Tibial artery (tissue), 4 donors: Measurements from ENCODE around the gene DHRS2.
"Not testable (repeated sequence)": the region's sequence is repeated elsewhere in the genome, so short reads cannot be mapped to it uniquely, and the experiment has no call there.

Experiments used
- DNase-seq, 2 donors: peaks; one replicate each; pipeline ENCODE4 v3.0.0-alpha.2; 2019
- H3K27ac ChIP-seq, 2 donors: fragments of 200-600 bp; sonication (generic) in 1 of 2; 1 replicate in 1 of 2; 2 replicates in 1 of 2; pipeline ENCODE4 v1.5.1; 2018 to 2019; ENCODE audit warnings: mild to moderate bottlenecking in 1 of 2
- H3K27me3 ChIP-seq, 2 donors: fragments of 200-600 bp; sonication (generic) in 1 of 2; one replicate each; pipeline versions ENCODE4 v1.5.1 to v1.6.0; 2016 to 2019
- H3K36me3 ChIP-seq, 3 donors: fragments of 200-600 bp; sonication (generic) in 2 of 3; one replicate each; pipeline ENCODE4 v1.5.1; 2016 to 2019; ENCODE audit warnings: mild to moderate bottlenecking in 2 of 3
- H3K4me1 ChIP-seq, 4 donors: fragments of 200-600 bp; sonication (generic) in 2 of 4; 1 replicate in 3 of 4; 2 replicates in 1 of 4; pipeline ENCODE4 v1.5.1; 2016 to 2019
- H3K4me3 ChIP-seq, 2 donors: fragments of 200-600 bp; sonication (generic) in 1 of 2; 1 replicate in 1 of 2; 2 replicates in 1 of 2; pipeline ENCODE4 v1.5.1; 2018 to 2019; ENCODE audit warnings: mild to moderate bottlenecking in 2 of 2
- H3K9me3 ChIP-seq, 3 donors: fragments of 200-600 bp; sonication (generic) in 1 of 3; one replicate each; pipeline ENCODE4 v1.5.1; 2016 to 2019
- intact Hi-C: fragments of 100-400 bp; cut with DNase I; formaldehyde crosslinking; loops from one replicate; pipeline ENCODE4 v1.15.0; 2023; ENCODE audit warnings: low total_unique reads
- TF ChIP-seq, protein P1 (sequence below), 2 experiments: fragments of 200-600 bp in 1 of 2; fragments of 450-650 bp in 1 of 2; IDR thresholded peaks; one replicate each; pipeline ENCODE4 v1.5.1; 2017 to 2019; ENCODE audit warnings: antibody characterized with exemption in 2 of 2, mild to moderate bottlenecking in 1 of 2, moderate library complexity in 1 of 2

The DHRS2 gene, protein sequence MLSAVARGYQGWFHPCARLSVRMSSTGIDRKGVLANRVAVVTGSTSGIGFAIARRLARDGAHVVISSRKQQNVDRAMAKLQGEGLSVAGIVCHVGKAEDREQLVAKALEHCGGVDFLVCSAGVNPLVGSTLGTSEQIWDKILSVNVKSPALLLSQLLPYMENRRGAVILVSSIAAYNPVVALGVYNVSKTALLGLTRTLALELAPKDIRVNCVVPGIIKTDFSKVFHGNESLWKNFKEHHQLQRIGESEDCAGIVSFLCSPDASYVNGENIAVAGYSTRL

DNA sequence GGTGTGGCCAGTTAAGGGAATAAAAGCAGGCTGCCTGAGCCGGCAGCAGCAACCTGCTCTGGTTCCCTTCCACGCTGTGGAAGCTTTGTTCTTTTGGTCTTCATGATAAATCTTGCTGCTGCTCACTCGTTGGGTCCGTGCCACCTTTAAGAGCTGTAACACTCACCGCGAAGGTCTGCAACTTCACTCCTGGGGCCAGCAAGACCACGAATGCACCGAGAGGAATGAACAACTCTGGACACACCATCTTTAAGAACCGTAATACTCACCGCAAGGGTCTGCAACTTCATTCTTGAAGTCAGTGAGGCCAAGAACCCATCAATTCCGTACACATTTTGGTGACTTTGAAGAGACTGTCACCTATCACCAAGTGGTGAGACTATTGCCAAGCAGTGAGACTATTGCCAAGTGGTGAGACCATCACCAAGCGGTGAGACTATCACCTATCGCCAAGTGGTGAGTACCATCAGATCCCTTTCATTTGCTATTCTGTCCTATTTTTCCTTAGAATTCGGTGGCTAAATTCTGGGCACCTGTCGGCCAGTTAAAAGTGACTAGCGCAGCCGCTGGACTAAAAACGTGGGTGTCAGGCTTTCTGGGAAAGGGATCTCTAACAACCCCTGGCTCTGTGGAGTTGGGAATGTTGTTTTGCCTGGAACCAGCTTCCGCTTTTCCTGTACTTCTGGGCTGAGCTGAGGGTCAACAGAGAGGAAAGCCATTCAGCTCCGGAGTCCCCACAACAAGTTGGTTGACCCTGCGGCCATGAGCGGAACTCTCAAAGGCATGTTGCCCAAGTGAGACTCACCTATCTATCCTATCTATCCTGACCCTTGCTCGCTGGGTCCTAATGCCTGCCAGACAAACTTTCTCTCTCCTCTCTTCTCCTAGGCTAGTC lies at the start of gene DHRS2:
Gene DHRS2 (plus strand): TSS at position 48 of the 895 bp plus-strand sequence. CDS start 2,501 bp downstream, outside the sequence.
- Histone ChIP-seq H3K4me3 (no peak within 1 kb of the TSS), H3K9me3 (no peaks in the 10 kb centered on the region), H3K36me3 (no peaks in the 10 kb centered on the region), H3K27ac (no peak within 1 kb of the TSS), H3K4me1 (peaks cover 0 to 9% (median 0%) of the 10 kb centered on the region in 4 donors), H3K27me3 (no peaks in the 10 kb centered on the region)
- no peak for DNase-seq
- intact Hi-C loops: no loop called here
- TF ChIP-seq, protein P1, sequence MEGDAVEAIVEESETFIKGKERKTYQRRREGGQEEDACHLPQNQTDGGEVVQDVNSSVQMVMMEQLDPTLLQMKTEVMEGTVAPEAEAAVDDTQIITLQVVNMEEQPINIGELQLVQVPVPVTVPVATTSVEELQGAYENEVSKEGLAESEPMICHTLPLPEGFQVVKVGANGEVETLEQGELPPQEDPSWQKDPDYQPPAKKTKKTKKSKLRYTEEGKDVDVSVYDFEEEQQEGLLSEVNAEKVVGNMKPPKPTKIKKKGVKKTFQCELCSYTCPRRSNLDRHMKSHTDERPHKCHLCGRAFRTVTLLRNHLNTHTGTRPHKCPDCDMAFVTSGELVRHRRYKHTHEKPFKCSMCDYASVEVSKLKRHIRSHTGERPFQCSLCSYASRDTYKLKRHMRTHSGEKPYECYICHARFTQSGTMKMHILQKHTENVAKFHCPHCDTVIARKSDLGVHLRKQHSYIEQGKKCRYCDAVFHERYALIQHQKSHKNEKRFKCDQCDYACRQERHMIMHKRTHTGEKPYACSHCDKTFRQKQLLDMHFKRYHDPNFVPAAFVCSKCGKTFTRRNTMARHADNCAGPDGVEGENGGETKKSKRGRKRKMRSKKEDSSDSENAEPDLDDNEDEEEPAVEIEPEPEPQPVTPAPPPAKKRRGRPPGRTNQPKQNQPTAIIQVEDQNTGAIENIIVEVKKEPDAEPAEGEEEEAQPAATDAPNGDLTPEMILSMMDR (IDR thresholded peaks at IDR 0.05): no peak

DNA sequence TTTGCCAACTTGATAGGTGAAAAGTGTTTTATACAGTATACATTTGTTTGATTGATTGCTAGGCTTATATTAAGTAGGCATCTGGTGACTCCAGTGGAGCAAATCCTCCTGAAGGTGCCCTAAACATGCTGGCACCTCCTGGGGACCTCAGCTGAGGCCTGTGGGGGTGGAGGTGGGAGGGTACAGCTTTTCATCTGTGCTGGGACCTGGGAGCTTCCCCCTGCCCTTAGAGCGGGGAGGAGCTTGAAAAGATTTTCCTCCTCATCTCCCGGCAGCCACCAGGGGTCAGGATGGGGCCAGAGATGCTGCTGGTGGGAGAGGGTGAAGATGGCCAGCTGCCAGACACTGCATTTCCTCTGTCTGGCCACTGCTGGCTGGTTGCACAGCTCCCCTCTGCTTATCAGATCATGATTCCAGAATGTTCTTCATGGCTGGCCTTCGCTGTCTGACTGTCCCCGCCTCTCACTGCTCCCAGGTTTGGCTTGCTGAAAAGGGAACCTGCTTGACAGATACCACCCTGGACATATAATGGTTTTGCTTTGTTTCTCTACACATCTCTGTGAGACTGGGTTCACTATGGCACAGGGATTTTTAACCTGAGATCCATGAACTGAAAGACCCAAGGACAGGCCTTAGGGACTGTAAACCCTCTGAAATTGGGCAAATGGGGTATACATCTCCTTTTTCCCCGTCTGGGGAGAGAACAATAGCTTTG lies 47.1 kb upstream of the DHRS2 start:
- H3K4me3 ChIP-seq: no peak overlapping the region
- H3K4me1 ChIP-seq: no peaks in the 10 kb centered on the region
- H3K36me3 ChIP-seq: no peaks in the 10 kb centered on the region
- H3K27ac ChIP-seq: no peak overlapping the region
- peak; percentile 75 to 81 for DNase-seq
- no peaks in the 10 kb centered on the region for H3K9me3 ChIP-seq
- peaks cover 0 to 4% of the 10 kb centered on the region in 2 donors for H3K27me3 ChIP-seq
- TF ChIP-seq, protein P1 (IDR thresholded peaks at IDR 0.05): peak; percentile 17 to 30
- intact Hi-C loops: no loop called here

DNA sequence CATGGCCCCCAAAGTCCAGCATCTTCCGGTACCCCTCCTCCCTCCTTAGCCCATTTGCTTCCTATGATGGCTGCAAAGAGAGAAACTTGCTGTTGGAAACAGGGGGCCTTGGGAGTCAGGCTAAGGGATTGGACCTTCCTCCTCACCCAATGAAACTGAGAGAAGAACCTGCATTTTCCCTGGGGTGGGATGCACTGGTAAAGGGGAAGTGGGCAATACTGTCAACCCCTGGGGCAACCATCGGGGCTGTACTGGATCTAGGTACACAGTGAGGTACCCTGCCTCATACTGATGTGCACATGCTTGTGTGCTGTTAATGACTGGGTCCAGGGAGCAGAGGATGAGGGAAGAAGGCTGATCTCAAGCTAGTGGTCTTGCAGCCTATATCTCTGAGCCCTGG lies 46.6 kb upstream of the DHRS2 start:
- Histone ChIP-seq H3K4me3 (no peak overlapping the region), H3K27me3 (peaks cover 0 to 4% of the 10 kb centered on the region in 2 donors), H3K4me1 (no peaks in the 10 kb centered on the region), H3K9me3 (no peaks in the 10 kb centered on the region), H3K27ac (no peak overlapping the region), H3K36me3 (no peaks in the 10 kb centered on the region)
- TF ChIP-seq, protein P1 (IDR thresholded peaks at IDR 0.05): no peak
- intact Hi-C loops: no loop called here
- no peak for DNase-seq

DNA sequence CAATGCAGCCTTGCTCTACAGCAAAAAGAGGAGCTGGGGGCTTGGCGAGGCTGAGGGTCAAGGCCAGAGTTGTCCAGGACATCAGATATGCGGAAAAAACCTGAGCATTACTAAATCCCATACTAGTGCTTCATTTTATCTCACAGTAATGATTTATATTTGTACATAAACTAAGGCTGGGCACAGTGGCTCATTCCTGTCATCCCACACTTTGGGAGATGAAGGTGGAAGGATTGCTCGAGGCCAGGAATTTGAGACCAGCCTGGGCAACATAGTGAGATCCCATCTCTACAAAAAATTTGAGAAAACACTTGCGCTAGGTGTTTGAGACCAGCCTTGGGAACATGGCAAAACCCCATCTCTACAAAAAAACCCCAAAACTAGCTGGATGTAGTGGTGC lies 46.0 kb upstream of the DHRS2 start:
- no peak overlapping the region for H3K27ac ChIP-seq
- intact Hi-C loops: no loop called here
- DNase-seq: no peak

DNA sequence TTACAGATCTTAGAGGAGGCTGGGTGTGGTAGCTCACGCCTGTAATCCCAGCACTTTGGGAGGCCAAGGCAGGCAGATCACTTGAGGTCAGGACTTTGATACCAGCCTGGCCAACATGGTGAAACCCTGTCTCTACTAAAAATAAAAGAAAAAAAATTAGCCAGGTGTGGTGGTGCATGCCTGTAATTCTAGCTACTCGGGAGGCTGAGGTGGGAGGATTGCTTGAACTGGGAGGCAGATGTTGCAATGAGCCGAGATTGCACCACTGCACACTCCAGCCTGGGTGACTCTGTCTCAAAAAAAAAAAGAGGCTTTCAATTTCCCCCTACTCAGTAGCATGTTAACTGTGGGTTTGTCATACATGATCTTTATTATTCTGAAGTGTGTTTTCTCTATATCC lies 42.0 kb upstream of the DHRS2 start:
- H3K4me1 ChIP-seq, H3K27ac ChIP-seq, H3K4me3 ChIP-seq, H3K9me3 ChIP-seq, DNase-seq, H3K36me3 ChIP-seq, H3K27me3 ChIP-seq, intact Hi-C loops: not testable (repeated sequence)

More for the DNA sequence above, 46.0 kb upstream of the DHRS2 start:
- no peaks in the 10 kb centered on the region for H3K36me3 ChIP-seq
- H3K9me3 ChIP-seq: no peaks in the 10 kb centered on the region
- TF ChIP-seq, protein P1 (IDR thresholded peaks at IDR 0.05): no peak
- H3K4me3 ChIP-seq: no peak overlapping the region
- peaks cover 0 to 4% of the 10 kb centered on the region in 2 donors for H3K27me3 ChIP-seq
- no peaks in the 10 kb centered on the region for H3K4me1 ChIP-seq
